Measurements from ENCODE around the gene RNASE7.
"Not testable (repeated sequence)": the region's sequence is repeated elsewhere in the genome, so short reads cannot be mapped to it uniquely, and the experiment has no call there.

RNASE7 gene

GRCh38 chr14:21041676-21042433, at the start of gene RNASE7:
TSS of gene RNASE7 (plus strand) at chr14:21042362. CDS start at chr14:21042993, 631 bp downstream.
- no peak for DNase-seq (ENCODE audit: low read depth)

- no peak for DNase-seq (ENCODE audit: low read depth)
These were observed 45.6 kb upstream of the RNASE7 start for GRCh38 chr14:20996521-20996920.

GRCh38 chr14:20997115-20997514, 45.0 kb upstream of the RNASE7 start:
- DNase-seq (ENCODE audit: low read depth) = no peak

- DNase-seq (ENCODE audit: low read depth) = no peak
These were observed 44.6 kb upstream of the RNASE7 start for GRCh38 chr14:20997564-20997963.

- DNase-seq (ENCODE audit: low read depth) = no peak
These were observed 44.0 kb upstream of the RNASE7 start for GRCh38 chr14:20998139-20998538.

- no peak for DNase-seq (ENCODE audit: low read depth)
These were observed 43.3 kb upstream of the RNASE7 start, which contains the start of gene SLC39A2 for GRCh38 chr14:20998674-20999366. TSS of gene SLC39A2 (plus strand) at chr14:20999293. CDS start at chr14:20999447, 154 bp downstream.

GRCh38 chr14:20999591-20999990, 42.6 kb upstream of the RNASE7 start:
- DNase-seq (ENCODE audit: low read depth) = no peak

- no peak for DNase-seq (ENCODE audit: low read depth)
These were observed 40.9 kb upstream of the RNASE7 start for GRCh38 chr14:21001218-21001617.

- no peak for DNase-seq (ENCODE audit: low read depth)
These were observed 38.3 kb upstream of the RNASE7 start for GRCh38 chr14:21003788-21004346.

GRCh38 chr14:21009721-21010120, 32.4 kb upstream of the RNASE7 start:
- DNase-seq (ENCODE audit: low read depth) = not testable (repeated sequence)

GRCh38 chr14:21011136-21011535, 31.0 kb upstream of the RNASE7 start:
- DNase-seq (ENCODE audit: low read depth) = no peak

GRCh38 chr14:21014761-21015190, 27.4 kb upstream of the RNASE7 start:
- peak; percentile 63 for DNase-seq (ENCODE audit: low read depth)

- DNase-seq (ENCODE audit: low read depth) = no peak
These were observed 26.9 kb upstream of the RNASE7 start for GRCh38 chr14:21015312-21015711.

- peak; percentile 18 for DNase-seq (ENCODE audit: low read depth)
These were observed 25.6 kb upstream of the RNASE7 start for GRCh38 chr14:21016413-21017190.

GRCh38 chr14:21017528-21018245, 24.5 kb upstream of the RNASE7 start:
- no peak for DNase-seq (ENCODE audit: low read depth)

GRCh38 chr14:21018286-21018685, 23.9 kb upstream of the RNASE7 start:
- DNase-seq (ENCODE audit: low read depth) = no peak

GRCh38 chr14:21018781-21019180, 23.4 kb upstream of the RNASE7 start:
- no peak for DNase-seq (ENCODE audit: low read depth)

- no peak for DNase-seq (ENCODE audit: low read depth)
These were observed 22.8 kb upstream of the RNASE7 start for GRCh38 chr14:21019366-21019765.

- DNase-seq (ENCODE audit: low read depth) = no peak
These were observed 21.1 kb upstream of the RNASE7 start for GRCh38 chr14:21020977-21021545.

GRCh38 chr14:21022686-21023085, 19.5 kb upstream of the RNASE7 start:
- no peak for DNase-seq (ENCODE audit: low read depth)

- no peak for DNase-seq (ENCODE audit: low read depth)
These were observed 19.0 kb upstream of the RNASE7 start for GRCh38 chr14:21023174-21023573.
